HG02885 (cell line): ENCODE measurements around the gene COL4A4.

Source experiments
- ATAC-seq: cut with Tn5 transposase; IDR thresholded peaks from one replicate; pipeline ENCODE4 v1.9.1; 2021; ENCODE audit warnings: mild to moderate bottlenecking; ENCODE audit not compliant: unreplicated experiment, poor library complexity

The COL4A4 gene

GRCh38 chr2:226991663-226992062 is 172.3 kb downstream of the COL4A4 start:
- ATAC-seq = no peak

GRCh38 chr2:226985583-226985946 is 178.4 kb downstream of the COL4A4 start:
- no peak for ATAC-seq

- peak; percentile 97 for ATAC-seq
These were observed 179.0 kb downstream of the COL4A4 start for GRCh38 chr2:226984750-226985582.

DNA sequence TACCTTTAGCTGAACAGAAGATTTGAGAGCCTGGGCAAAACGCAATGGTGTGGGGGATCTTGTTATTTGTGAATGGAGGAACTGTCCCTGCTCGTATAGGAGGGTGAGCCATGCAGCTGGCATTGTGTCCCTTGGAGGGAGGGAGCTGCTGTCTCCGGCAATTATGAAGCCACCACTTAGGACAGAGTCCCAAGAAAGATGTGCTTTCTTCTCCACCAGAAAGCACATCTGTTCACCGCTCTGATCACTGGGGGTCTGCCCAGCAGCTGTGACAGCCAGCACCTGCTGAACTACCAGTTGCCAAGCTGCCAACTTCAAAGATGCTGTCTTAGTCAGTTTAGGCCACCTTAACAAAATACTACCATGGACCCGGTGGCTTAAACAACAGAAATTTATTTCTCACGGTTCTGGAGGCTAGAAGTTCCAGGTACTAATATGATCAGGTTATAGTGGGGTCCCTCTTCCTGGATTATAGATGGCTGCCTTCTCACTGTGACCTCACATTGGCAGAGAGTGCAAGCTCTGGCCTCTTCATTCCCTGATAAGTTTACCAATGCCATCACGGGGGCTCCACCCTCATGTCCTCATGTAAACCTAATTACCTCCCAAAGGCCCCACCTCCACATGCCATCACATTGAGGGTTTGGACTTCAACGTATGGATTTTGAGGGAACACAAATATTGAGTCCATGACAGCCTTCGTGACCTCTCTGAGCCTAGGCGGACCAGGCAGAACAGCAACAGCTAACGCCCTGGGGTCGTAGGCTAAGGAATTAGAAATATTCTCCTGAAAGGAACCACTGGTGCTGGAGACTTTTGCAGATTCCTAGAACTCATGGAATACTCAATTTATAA is 179.9 kb downstream of the COL4A4 start:
- peak; percentile 18 for ATAC-seq

GRCh38 chr2:226981791-226982326 is 182.1 kb downstream of the COL4A4 start:
- ATAC-seq = no peak

DNA sequence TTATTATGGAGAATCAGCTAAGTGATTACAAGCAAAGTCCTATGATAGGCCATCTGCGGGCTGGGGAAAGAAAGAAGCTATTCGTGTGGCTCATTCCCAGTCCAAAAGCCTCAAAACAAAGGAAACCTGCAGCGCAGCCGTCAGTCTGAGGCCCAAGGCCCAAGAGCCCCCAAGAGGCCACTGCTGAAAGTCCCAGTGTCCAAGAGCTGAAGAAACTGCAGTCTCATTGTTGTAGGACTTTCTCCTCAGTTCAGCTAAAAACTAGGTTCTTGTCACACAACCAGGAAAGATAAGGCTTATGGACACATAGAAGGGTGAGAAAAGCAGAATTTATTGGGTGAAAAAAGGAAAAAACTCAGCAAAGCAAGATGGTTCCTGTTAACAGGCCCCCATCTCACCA is 185.0 kb downstream of the COL4A4 start:
- no peak for ATAC-seq

DNA sequence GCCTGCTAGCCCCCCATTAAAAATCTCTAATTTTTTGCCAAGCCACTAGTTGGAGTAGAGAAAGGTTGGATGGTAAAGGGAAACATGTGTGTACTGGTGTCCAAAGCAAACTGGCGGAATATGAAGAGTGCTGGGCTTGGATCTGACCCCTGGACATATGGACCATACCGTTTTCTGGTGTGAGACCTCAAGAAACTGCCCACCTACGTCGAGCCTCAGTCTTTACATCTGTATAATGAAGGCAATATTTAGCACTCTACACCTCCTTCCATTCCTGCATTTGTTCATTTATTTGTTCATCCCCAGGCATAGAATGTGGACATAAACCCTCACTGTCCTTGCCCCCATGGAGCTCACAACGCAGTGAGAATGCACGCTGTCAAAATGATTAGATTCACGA is 185.7 kb downstream of the COL4A4 start:
- ATAC-seq = no peak

- ATAC-seq = no peak
These were observed 186.2 kb downstream of the COL4A4 start for GRCh38 chr2:226977775-226978190.

DNA sequence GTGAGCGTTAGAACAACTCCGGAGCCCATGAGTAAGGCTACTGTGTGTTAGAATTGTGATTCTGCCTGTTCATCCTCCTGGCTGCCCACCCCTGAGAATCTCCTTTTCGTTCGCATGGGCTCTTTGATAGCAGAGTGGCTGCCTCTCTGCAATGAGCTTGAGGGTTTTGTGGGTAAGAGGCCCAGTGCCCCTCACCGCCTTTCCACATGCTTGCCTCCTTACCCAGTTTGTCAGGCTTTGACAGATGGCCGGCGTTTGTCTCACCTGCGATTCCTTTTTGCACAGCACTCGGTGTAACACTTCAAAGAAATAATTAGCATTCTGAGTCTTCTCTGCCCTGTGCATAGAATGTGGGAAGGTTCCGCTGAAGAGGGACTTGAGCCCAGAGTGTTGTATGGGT is 190.2 kb downstream of the COL4A4 start:
- ATAC-seq = no peak

GRCh38 chr2:226971770-226972169 is 192.2 kb downstream of the COL4A4 start:
- ATAC-seq = no peak

GRCh38 chr2:226971084-226971483 is 192.9 kb downstream of the COL4A4 start:
- ATAC-seq = peak; percentile 65

DNA sequence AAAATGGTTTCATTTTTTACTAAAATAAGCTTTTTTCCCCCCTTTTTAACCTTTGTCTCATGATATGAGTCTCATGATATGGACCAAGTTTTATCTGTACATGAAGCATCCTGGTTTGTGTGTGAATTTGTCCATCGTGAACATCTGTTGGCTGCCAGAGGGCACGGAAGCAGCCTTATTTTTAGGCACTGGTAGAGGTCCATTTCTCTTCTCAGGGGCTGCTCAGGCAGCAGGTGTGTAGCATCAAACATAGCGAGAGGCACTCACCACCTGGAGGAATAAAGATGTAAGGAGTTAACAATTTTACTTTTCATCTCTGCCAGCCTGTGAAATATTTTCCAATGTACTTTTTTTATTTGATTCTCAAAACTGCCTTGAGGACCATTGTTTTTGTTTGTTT is 193.6 kb downstream of the COL4A4 start:
- ATAC-seq = peak; percentile 61

DNA sequence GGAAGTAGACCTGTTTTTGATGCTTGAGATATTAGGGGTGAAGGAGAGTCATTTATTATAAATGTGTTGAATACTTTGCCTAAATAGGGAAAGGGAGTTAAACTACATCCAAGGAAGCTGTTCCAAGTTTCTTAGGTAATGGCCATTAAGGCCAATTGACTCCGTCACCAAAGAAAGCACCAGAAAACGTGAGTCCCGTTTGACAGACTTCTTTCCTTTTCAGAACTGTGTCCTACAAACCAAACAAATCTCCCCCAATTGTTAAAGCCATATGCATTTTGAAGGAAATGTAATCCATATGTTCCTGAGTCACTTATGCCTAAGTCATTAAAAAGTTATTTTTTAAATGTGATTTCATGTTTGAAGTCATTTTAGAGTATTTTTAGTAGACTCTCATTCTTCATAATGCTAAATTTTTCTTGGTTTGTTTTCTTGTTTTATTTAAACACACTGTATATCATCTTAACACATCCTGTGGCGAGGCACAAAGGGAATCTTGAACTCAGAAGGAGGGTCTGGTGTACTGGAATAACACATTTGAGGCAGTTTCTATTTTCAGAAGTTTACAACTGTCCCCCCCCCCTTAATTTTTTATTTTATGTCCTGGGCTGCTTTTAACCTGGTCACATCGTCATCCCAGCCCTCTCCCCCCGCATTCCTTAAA is 194.5 kb downstream of the COL4A4 start:
- ATAC-seq = no peak

GRCh38 chr2:226965376-226965775 is 198.6 kb downstream of the COL4A4 start:
- ATAC-seq = no peak

GRCh38 chr2:226963528-226963927 is 200.5 kb downstream of the COL4A4 start:
- ATAC-seq = no peak

DNA sequence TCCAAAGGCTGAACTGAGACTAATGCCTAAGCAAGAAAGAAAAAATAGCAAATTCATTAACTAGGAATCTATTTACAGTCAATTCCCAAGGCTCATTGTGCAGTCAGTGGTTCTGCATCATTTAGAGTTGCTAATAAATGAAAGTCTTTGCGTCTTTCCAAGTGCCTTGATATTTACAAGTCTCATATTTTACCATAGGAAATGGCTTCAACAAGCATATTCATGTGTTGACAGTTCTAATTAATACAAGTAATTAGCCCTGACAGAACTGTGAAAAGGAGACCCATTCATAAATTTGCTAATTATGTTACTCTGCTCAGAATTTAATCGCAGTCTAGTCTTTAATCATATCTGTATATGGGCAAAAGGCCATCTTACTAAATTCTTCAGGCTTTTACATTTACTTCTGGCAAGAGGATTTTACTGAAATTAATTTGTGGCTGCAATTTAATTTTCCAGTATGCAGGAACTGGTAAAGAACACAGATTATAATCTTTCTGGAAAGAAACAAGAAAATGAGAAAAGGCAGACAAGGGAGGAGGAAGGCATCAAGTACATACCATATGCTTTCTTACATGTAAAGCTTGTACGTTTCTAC is 201.7 kb downstream of the COL4A4 start:
- ATAC-seq = no peak

GRCh38 chr2:226959418-226959817 is 204.6 kb downstream of the COL4A4 start:
- no peak for ATAC-seq

GRCh38 chr2:226956659-226957058 is 207.3 kb downstream of the COL4A4 start:
- no peak for ATAC-seq

DNA sequence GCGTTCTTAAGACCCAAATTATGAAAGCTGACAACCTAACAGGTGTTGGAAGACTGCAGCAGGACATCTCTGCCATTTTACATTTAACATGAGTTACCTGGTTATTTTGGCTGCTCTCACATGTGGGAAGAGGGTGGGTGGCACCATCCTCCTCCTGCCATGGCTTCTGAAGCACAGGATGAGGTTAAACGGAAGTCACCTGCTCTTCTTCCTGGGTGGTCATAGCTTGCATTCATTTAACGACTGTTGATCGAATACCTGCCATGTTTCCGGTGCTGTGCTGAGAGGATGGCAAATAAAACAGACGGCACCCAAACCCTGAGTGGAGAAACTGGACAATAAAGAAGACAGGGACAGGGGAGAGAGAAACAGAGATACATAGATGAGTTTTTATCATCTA is 210.2 kb downstream of the COL4A4 start:
- no peak for ATAC-seq

DNA sequence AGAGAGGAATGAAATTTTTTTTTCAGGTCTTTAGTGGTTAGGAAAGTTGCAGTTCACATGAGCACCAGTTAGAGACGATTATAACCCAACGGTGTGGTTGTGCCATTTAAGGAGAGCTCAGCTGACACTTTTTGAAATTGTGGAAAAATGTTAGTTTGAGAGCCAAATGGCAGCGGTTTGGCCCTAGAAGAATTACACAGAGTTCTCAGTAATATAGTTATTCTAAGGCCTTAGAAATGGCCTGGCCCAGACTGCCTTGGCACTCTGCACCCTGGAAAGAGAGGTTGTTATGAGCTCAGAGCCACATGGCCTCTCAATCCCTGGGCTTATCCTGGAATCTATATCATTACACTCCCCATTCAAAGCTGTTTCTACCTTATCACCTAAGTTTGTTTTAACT is 210.8 kb downstream of the COL4A4 start:
- ATAC-seq = no peak
